IMR-90 (cell line): Measurements from ENCODE around the gene HAP1.
"Not testable (repeated sequence)": the region's sequence is repeated elsewhere in the genome, so short reads cannot be mapped to it uniquely, and the experiment has no call there.

ENCODE experiments used
- BHLHE40 ChIP-seq: fragments of 150-350 bp; IDR thresholded peaks from 2 replicates; pipeline ENCODE4 v1.6.1; 2016; ENCODE audit warnings: mild to moderate bottlenecking, low read depth, low read length
- CTCF ChIP-seq: conservative IDR thresholded peaks from 2 replicates; pipeline ENCODE4 v1.5.1; 2012; ENCODE audit warnings: mild to moderate bottlenecking, low read depth, low read length, improper control_type of control experiment
- FOS ChIP-seq: fragments of 150-350 bp; IDR thresholded peaks from 2 replicates; pipeline ENCODE4 v1.6.1; 2016; ENCODE audit warnings: low read depth, low read length
- MXI1 ChIP-seq: IDR thresholded peaks from 2 replicates; pipeline ENCODE4 v1.6.1; 2012; ENCODE audit warnings: low read depth, mild to moderate bottlenecking, low read length, moderate library complexity, borderline replicate concordance
- RFX5 ChIP-seq: IDR thresholded peaks from 2 replicates; pipeline ENCODE4 v1.8.0; 2012; ENCODE audit warnings: low read depth, mild to moderate bottlenecking, low read length, moderate library complexity
- TF ChIP-seq, protein P1 (sequence below): fragments of 150-350 bp; IDR thresholded peaks from 2 replicates; pipeline ENCODE4 v1.6.1; 2016; ENCODE audit warnings: low read depth, mild to moderate bottlenecking, low read length, moderate library complexity, borderline replicate concordance

DNA sequence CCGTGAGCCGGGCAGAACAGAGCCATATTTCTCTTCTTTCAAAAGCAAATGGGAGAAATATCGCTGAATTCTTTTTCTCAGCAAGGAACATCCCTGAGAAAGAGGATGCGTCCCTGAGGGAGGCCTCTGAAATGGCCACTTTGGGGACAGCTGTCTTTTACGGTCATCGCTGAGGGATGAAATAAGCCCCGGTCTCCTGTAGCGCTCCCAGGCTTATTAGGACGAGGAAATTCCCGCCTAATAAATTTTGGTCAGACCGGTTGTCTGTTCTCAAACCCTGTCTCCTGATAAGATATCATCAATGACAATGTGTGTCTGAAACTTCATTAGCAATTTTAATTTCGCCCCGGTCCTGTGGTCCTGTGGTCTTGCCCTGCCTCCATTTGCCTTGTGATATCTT lies 48.7 kb downstream of the HAP1 start:
- not testable (repeated sequence) for TF ChIP-seq CTCF, FOS, BHLHE40, MXI1, RFX5
- TF ChIP-seq, protein P1, sequence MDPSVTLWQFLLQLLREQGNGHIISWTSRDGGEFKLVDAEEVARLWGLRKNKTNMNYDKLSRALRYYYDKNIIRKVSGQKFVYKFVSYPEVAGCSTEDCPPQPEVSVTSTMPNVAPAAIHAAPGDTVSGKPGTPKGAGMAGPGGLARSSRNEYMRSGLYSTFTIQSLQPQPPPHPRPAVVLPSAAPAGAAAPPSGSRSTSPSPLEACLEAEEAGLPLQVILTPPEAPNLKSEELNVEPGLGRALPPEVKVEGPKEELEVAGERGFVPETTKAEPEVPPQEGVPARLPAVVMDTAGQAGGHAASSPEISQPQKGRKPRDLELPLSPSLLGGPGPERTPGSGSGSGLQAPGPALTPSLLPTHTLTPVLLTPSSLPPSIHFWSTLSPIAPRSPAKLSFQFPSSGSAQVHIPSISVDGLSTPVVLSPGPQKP, result not testable (repeated sequence)
